ENCODE data around the gene GRM8.

GRCh38 chr7:127059475-127059874 is 193.3 kb downstream of the GRM8 start:
- TF ChIP-seq CTCF (conservative IDR thresholded peaks at IDR 0.05; ENCODE audit: low read depth, low read length) = no peak
- no peak for TF ChIP-seq EZH2 (IDR thresholded peaks at IDR 0.05; ENCODE audit: borderline replicate concordance, low read depth, low read length, poor library complexity, severe bottlenecking)
